HCT116 (cell line): ENCODE results near the gene POU6F1. TPM values are rescaled to one million over a fixed set of nuclear protein-coding genes. Genes with fewer than 3 reads are reported as not detected.

Experiments
- ATAC-seq: fragments of 200-7000 bp; cut with Tn5 transposase; 2 replicates; pipeline ENCODE4 v1.9.1; 2020; ENCODE audit warnings: mild to moderate bottlenecking, moderate library complexity
- BruUV-seq: library from RNA; stranded (reverse); fragments of 400-500 nt; replicated peaks from 2 replicates; lab custom pipeline; 2021; lab: Mats Ljungman, UMichigan
- CTCF ChIA-PET: fragments of 300-600 bp; sonication (Branson Sonifier 250); formaldehyde crosslinking; loops from one replicate; lab custom pipeline; 2021; ENCODE audit warnings: antibody characterized with exemption; lab: Charles Lee
- POLR2A ChIA-PET: fragments of 300-600, 350-600 bp; sonication (Branson Sonifier 250); formaldehyde crosslinking; loops from one replicate; lab custom pipeline; 2021; ENCODE audit warnings: antibody characterized with exemption; lab: Charles Lee
- RAD21 ChIA-PET, 2 experiments: fragments of 300-600 bp; sonication (Branson Sonifier 250); formaldehyde crosslinking; loops; one replicate each; lab custom pipeline; 2023; ENCODE audit warnings: low total read pairs in 2 of 2; ENCODE audit not compliant: uncharacterized antibody in 2 of 2, unreplicated experiment in 2 of 2, low non-redundant PET in 1 of 2; lab: Charles Lee
- DNase-seq: peaks from one replicate; pipeline ENCODE4 v3.0.0-alpha.2; 2010; ENCODE audit warnings: low read depth, low spot score
- H2AFZ ChIP-seq: fragments of 200-600 bp; shearing (Covaris generic), sonication (generic); 2 replicates; pipeline ENCODE4 v1.6.1; 2017; ENCODE audit warnings: low read depth, mixed run types, mixed read lengths, antibody characterized with exemption, low read length; ENCODE audit not compliant: poor library complexity, severe bottlenecking
- H3K27ac ChIP-seq: 2 replicates; pipeline ENCODE4 v1.5.1; 2012; ENCODE audit warnings: low read depth, low read length
- H3K27me3 ChIP-seq: fragments of 200-600 bp; sonication (generic); 2 replicates; pipeline ENCODE4 v1.6.1; 2016; ENCODE audit warnings: mixed run types, low read length, mixed read lengths; ENCODE audit not compliant: insufficient read depth
- H3K36me3 ChIP-seq, 2 experiments: fragments of 200-500 bp in 1 of 2; fragments of 200-600 bp in 1 of 2; sonication (Bioruptor generic) in 1 of 2; sonication (generic) in 1 of 2; 2 replicates each; pipeline versions ENCODE4 v1.5.1 to v1.6.1; 2014 to 2016; ENCODE audit warnings: low read length in 2 of 2, inconsistent platforms in 1 of 2, mixed read lengths in 1 of 2, mixed run types in 1 of 2; ENCODE audit not compliant: insufficient read depth in 2 of 2, control insufficient read depth in 1 of 2
- H3K4me1 ChIP-seq, 2 experiments: fragments of 200-600 bp in 1 of 2; sonication (generic) in 1 of 2; 2 replicates each; pipeline versions ENCODE4 v1.5.1 to v1.6.1; 2012 to 2017; ENCODE audit warnings: low read length in 2 of 2, inconsistent platforms in 1 of 2, mild to moderate bottlenecking in 1 of 2, mixed read lengths in 1 of 2, mixed run types in 1 of 2, moderate library complexity in 1 of 2; ENCODE audit not compliant: insufficient read depth in 2 of 2, control insufficient read depth in 1 of 2
- H3K4me2 ChIP-seq: fragments of 200-600 bp; sonication (generic); 2 replicates; pipeline ENCODE4 v1.6.1; 2017; ENCODE audit warnings: mixed run types, low read length, mixed read lengths
- H3K4me3 ChIP-seq, 2 experiments: fragments of 200-600 bp in 1 of 2; sonication (generic) in 1 of 2; replicated peaks in 1 of 2; 2 replicates each; pipeline ENCODE4 v1.5.1; 2011 to 2016; ENCODE audit warnings: low read length in 2 of 2, control low read depth in 1 of 2, low read depth in 1 of 2, mild to moderate bottlenecking in 1 of 2, mixed read lengths in 1 of 2, mixed run types in 1 of 2
- H3K79me2 ChIP-seq: fragments of 200-600 bp; sonication (generic); 2 replicates; pipeline ENCODE4 v1.6.1; 2017; ENCODE audit warnings: mild to moderate bottlenecking, mixed run types, low read length, moderate library complexity, mixed read lengths; ENCODE audit not compliant: insufficient read depth
- H3K9ac ChIP-seq: fragments of 200-600 bp; sonication (generic); 2 replicates; pipeline ENCODE4 v1.6.1; 2016; ENCODE audit warnings: low read length, mixed read lengths
- H3K9me2 ChIP-seq: fragments of 200-600 bp; sonication (generic), shearing (Covaris generic); 2 replicates; pipeline ENCODE4 v1.6.1; 2017; ENCODE audit warnings: mixed run types, mild to moderate bottlenecking, moderate library complexity; ENCODE audit not compliant: insufficient read depth
- H3K9me3 ChIP-seq, 2 experiments: fragments of 200-500 bp in 1 of 2; fragments of 200-600 bp in 1 of 2; sonication (Bioruptor generic) in 1 of 2; sonication (generic) in 1 of 2; 2 replicates each; pipeline ENCODE4 v1.6.1; 2014 to 2017; ENCODE audit warnings: low read length in 2 of 2, mixed read lengths in 2 of 2, inconsistent platforms in 1 of 2, low read depth in 1 of 2, mild to moderate bottlenecking in 1 of 2, mixed run types in 1 of 2, moderate library complexity in 1 of 2; ENCODE audit not compliant: control insufficient read depth in 1 of 2, insufficient read depth in 1 of 2
- H4K20me1 ChIP-seq: fragments of 200-600 bp; sonication (generic), shearing (Covaris generic); 2 replicates; pipeline ENCODE4 v1.6.1; 2017; ENCODE audit warnings: mixed run types, mild to moderate bottlenecking, moderate library complexity; ENCODE audit not compliant: insufficient read depth
- ATF3 ChIP-seq: IDR thresholded peaks from 2 replicates; pipeline ENCODE4 v1.6.1; 2012
- CBX3 ChIP-seq: IDR thresholded peaks from 2 replicates; pipeline ENCODE4 v1.6.1; 2012; ENCODE audit warnings: low read depth
- CEBPB ChIP-seq: IDR thresholded peaks from 2 replicates; pipeline ENCODE4 v1.6.1; 2012; ENCODE audit warnings: low read depth
- EZH2 ChIP-seq: fragments of 200-600 bp; sonication (generic); IDR thresholded peaks from 2 replicates; pipeline ENCODE4 v1.6.1; 2017; ENCODE audit warnings: antibody characterized with exemption, mixed run types
- EZH2phosphoT487 ChIP-seq: fragments of 200-600 bp; IDR thresholded peaks from 2 replicates; pipeline ENCODE4 v1.6.1; 2018; ENCODE audit warnings: antibody characterized with exemption, borderline replicate concordance
- FOSL1 ChIP-seq: IDR thresholded peaks from 2 replicates; pipeline ENCODE4 v1.6.1; 2012; ENCODE audit warnings: low read depth
- JUND ChIP-seq: IDR thresholded peaks from 2 replicates; pipeline ENCODE4 v1.6.1; 2012
- MAX ChIP-seq: IDR thresholded peaks from 2 replicates; pipeline ENCODE4 v1.6.1; 2012
- POLR2A ChIP-seq: IDR thresholded peaks from 2 replicates; pipeline ENCODE4 v1.7.0; 2011; ENCODE audit warnings: borderline replicate concordance; ENCODE audit not compliant: insufficient read depth, insufficient read length; ENCODE audit errors: extremely low read depth
- POLR2AphosphoS5 ChIP-seq: IDR thresholded peaks from 2 replicates; pipeline ENCODE4 v1.6.1; 2011; ENCODE audit warnings: mild to moderate bottlenecking, low read depth, low read length, moderate library complexity
- REST ChIP-seq: IDR thresholded peaks from 2 replicates; pipeline ENCODE4 v1.6.1; 2012; ENCODE audit warnings: low read depth
- SIN3A ChIP-seq: IDR thresholded peaks from 2 replicates; pipeline ENCODE4 v1.6.1; 2012; ENCODE audit warnings: low read depth
- TCF7L2 ChIP-seq: IDR thresholded peaks from 2 replicates; pipeline ENCODE4 v1.7.0; 2011; ENCODE audit warnings: borderline replicate concordance, inconsistent platforms; ENCODE audit not compliant: insufficient read depth, insufficient read length; ENCODE audit errors: extremely low read depth
- YY1 ChIP-seq: IDR thresholded peaks from 2 replicates; pipeline ENCODE4 v1.6.1; 2011; ENCODE audit warnings: low read length, low read depth, moderate library complexity, mild to moderate bottlenecking; ENCODE audit not compliant: insufficient replicate concordance; ENCODE audit errors: extremely low read depth
- ZBTB33 ChIP-seq: IDR thresholded peaks from 2 replicates; pipeline ENCODE4 v1.6.1; 2011; ENCODE audit warnings: mild to moderate bottlenecking, low read length, moderate library complexity; ENCODE audit not compliant: insufficient replicate concordance; ENCODE audit errors: extremely low read depth
- ZFX ChIP-seq: fragments of 450-650 bp; IDR thresholded peaks from 2 replicates; pipeline ENCODE4 v1.6.1; 2017
- ZNF274 ChIP-seq: fragments of 200-500 bp; sonication (Bioruptor generic); IDR thresholded peaks from 2 replicates; pipeline ENCODE4 v1.6.1; 2014; ENCODE audit warnings: mild to moderate bottlenecking, low read depth, low read length, inconsistent platforms
- intact Hi-C: fragments of 100-400 bp; cut with micrococcal nuclease; formaldehyde crosslinking; loops from 2 replicates; pipeline ENCODE4 v1.10.0; 2022
- total RNA-seq: library from RNA; stranded (reverse); gene quantifications from one replicate; pipeline ENCODE4 v1.2.1, GENCODE V29; 2021; ENCODE audit not compliant: unreplicated experiment

The POU6F1 gene
- total RNA-seq, 1 experiment from 2014 or later: 6.4 TPM

GRCh38 chr12:51209259-51209658 is 8.6 kb downstream of the POU6F1 start:
- H3K79me2 ChIP-seq: no peaks in the 10 kb centered on the region
- DNase-seq (no peak), ATAC-seq (no peak)
- H3K36me3 ChIP-seq: no peaks in the 10 kb centered on the region
- ChIA-PET POLR2A (no interaction called here), CTCF (no interaction called here), RAD21 (no interaction called here)
- H3K27me3 ChIP-seq: no peaks in the 10 kb centered on the region
- H3K4me2 ChIP-seq: no peak overlapping the region
- H3K9me3 ChIP-seq: no peaks in the 10 kb centered on the region
- no peak overlapping the region for H3K9ac ChIP-seq
- no peak overlapping the region for H3K4me3 ChIP-seq
- no peaks in the 10 kb centered on the region for H3K9me2 ChIP-seq
- peaks cover 5 to 14% of the 10 kb centered on the region in 2 experiments; a peak in 3 of 4 replicates for H3K4me1 ChIP-seq
- TF ChIP-seq POLR2AphosphoS5 (no peak), ZNF274 (no peak), YY1 (no peak), ZBTB33 (no peak), ZFX (no peak), CBX3 (no peak), MAX (no peak), FOSL1 (no peak), POLR2A (no peak), CEBPB (no peak), REST (no peak), ATF3 (no peak), EZH2phosphoT487 (no peak), JUND (no peak), SIN3A (no peak), EZH2 (no peak), TCF7L2 (no peak)
- no peak overlapping the region for H2AFZ ChIP-seq
- H3K27ac ChIP-seq: no peak overlapping the region
- BruUV-seq: no TSS peak
- intact Hi-C loops: no loop called here
- H4K20me1 ChIP-seq: no peaks in the 10 kb centered on the region
